BLaER1 (cell line): ENCODE measurements around the gene DOCK8.

Experiments
- H3K27ac ChIP-seq: shearing (Covaris generic); formaldehyde crosslinking; 2 replicates; pipeline ENCODE4 v1.8.1; 2022
- H3K27me3 ChIP-seq: shearing (Covaris generic); formaldehyde crosslinking; 2 replicates; pipeline ENCODE4 v1.8.1; 2022
- H3K36me3 ChIP-seq: shearing (Covaris generic); formaldehyde crosslinking; 2 replicates; pipeline ENCODE4 v1.8.1; 2022
- H3K4me1 ChIP-seq: shearing (Covaris generic); formaldehyde crosslinking; 2 replicates; pipeline ENCODE4 v1.8.1; 2022
- H3K4me2 ChIP-seq: shearing (Covaris generic); formaldehyde crosslinking; 2 replicates; pipeline ENCODE4 v1.8.1; 2022
- H3K4me3 ChIP-seq: shearing (Covaris generic); formaldehyde crosslinking; 2 replicates; pipeline ENCODE4 v1.8.1; 2022
- H3K9ac ChIP-seq: shearing (Covaris generic); formaldehyde crosslinking; 2 replicates; pipeline ENCODE4 v1.8.1; 2022
- H3K9me3 ChIP-seq: shearing (Covaris generic); formaldehyde crosslinking; 2 replicates; pipeline ENCODE4 v1.8.1; 2022
- H4K20me1 ChIP-seq: shearing (Covaris generic); formaldehyde crosslinking; 2 replicates; pipeline ENCODE4 v1.8.1; 2022
- Cebpa-rat ChIP-seq: shearing (Covaris generic); IDR thresholded peaks from 2 replicates; pipeline ENCODE4 v1.8.1; 2022

DOCK8 gene

GRCh38 chr9:335373-335772 lies 120.7 kb downstream of the DOCK8 start:
- peak overlapping the region; percentile 72 for H3K4me2 ChIP-seq
- no peaks in the 10 kb centered on the region for H3K9me3 ChIP-seq
- no peak overlapping the region; the same call in 1 of the 2 replicates for H3K4me3 ChIP-seq
- H3K4me1 ChIP-seq = peaks cover 37% of the 10 kb centered on the region
- TF ChIP-seq Cebpa-rat = no peak
- H3K27me3 ChIP-seq = no peaks in the 10 kb centered on the region
- peak overlapping the region; percentile 62; the same call in 1 of the 2 replicates for H3K27ac ChIP-seq
- peaks cover 26% of the 10 kb centered on the region for H3K36me3 ChIP-seq
- H3K9ac ChIP-seq = no peak overlapping the region
- H4K20me1 ChIP-seq = no peaks in the 10 kb centered on the region

- no peaks in the 10 kb centered on the region for H3K27me3 ChIP-seq
- H3K36me3 ChIP-seq = peaks cover 27% of the 10 kb centered on the region
- peak overlapping the region; percentile 62 for H3K27ac ChIP-seq
- peaks cover 35% of the 10 kb centered on the region for H3K4me1 ChIP-seq
- no peak for TF ChIP-seq Cebpa-rat
- no peak overlapping the region for H3K9ac ChIP-seq
- no peak overlapping the region for H3K4me3 ChIP-seq
- peak overlapping the region; percentile 72 for H3K4me2 ChIP-seq
- no peaks in the 10 kb centered on the region for H3K9me3 ChIP-seq
- no peaks in the 10 kb centered on the region for H4K20me1 ChIP-seq
These were observed 121.4 kb downstream of the DOCK8 start for GRCh38 chr9:336039-336438.

- Histone ChIP-seq H3K9me3 (no peaks in the 10 kb centered on the region), H3K4me2 (no peak overlapping the region), H3K9ac (no peak overlapping the region), H4K20me1 (no peaks in the 10 kb centered on the region), H3K4me3 (no peak overlapping the region), H3K4me1 (peaks cover 32% of the 10 kb centered on the region), H3K27ac (no peak overlapping the region), H3K27me3 (no peaks in the 10 kb centered on the region), H3K36me3 (peaks cover 28% of the 10 kb centered on the region)
- TF ChIP-seq Cebpa-rat = no peak
These were observed 123.9 kb downstream of the DOCK8 start for GRCh38 chr9:338602-339001.

- Histone ChIP-seq H3K9me3 (no peaks in the 10 kb centered on the region), H3K4me1 (peaks cover 2% of the 10 kb centered on the region), H3K4me3 (no peak overlapping the region), H4K20me1 (no peaks in the 10 kb centered on the region), H3K27me3 (no peaks in the 10 kb centered on the region), H3K9ac (no peak overlapping the region), H3K4me2 (no peak overlapping the region), H3K27ac (no peak overlapping the region), H3K36me3 (peaks cover 25% of the 10 kb centered on the region)
- no peak for TF ChIP-seq Cebpa-rat
These were observed 127.2 kb downstream of the DOCK8 start for GRCh38 chr9:341634-342421.

GRCh38 chr9:343773-344172 lies 129.1 kb downstream of the DOCK8 start:
- no peak for TF ChIP-seq Cebpa-rat
- no peaks in the 10 kb centered on the region for H4K20me1 ChIP-seq
- no peak overlapping the region for H3K9ac ChIP-seq
- no peak overlapping the region for H3K4me2 ChIP-seq
- no peak overlapping the region for H3K4me3 ChIP-seq
- no peaks in the 10 kb centered on the region for H3K27me3 ChIP-seq
- H3K4me1 ChIP-seq = peaks cover 10% of the 10 kb centered on the region
- no peaks in the 10 kb centered on the region for H3K9me3 ChIP-seq
- H3K27ac ChIP-seq = no peak overlapping the region
- H3K36me3 ChIP-seq = peaks cover 16% of the 10 kb centered on the region

GRCh38 chr9:346111-346571 lies 131.5 kb downstream of the DOCK8 start:
- no peaks in the 10 kb centered on the region for H4K20me1 ChIP-seq
- no peaks in the 10 kb centered on the region for H3K27me3 ChIP-seq
- no peak overlapping the region for H3K4me3 ChIP-seq
- TF ChIP-seq Cebpa-rat = no peak
- no peak overlapping the region for H3K27ac ChIP-seq
- H3K9ac ChIP-seq = no peak overlapping the region
- H3K36me3 ChIP-seq = peaks cover 9% of the 10 kb centered on the region
- peaks cover 34% of the 10 kb centered on the region for H3K4me1 ChIP-seq
- no peak overlapping the region for H3K4me2 ChIP-seq
- no peaks in the 10 kb centered on the region for H3K9me3 ChIP-seq

- peaks cover 47% of the 10 kb centered on the region for H3K4me1 ChIP-seq
- peak overlapping the region; percentile 74 for H3K4me2 ChIP-seq
- H3K27ac ChIP-seq = no peak overlapping the region
- H4K20me1 ChIP-seq = no peaks in the 10 kb centered on the region
- no peaks in the 10 kb centered on the region for H3K9me3 ChIP-seq
- no peaks in the 10 kb centered on the region for H3K27me3 ChIP-seq
- no peak overlapping the region for H3K9ac ChIP-seq
- TF ChIP-seq Cebpa-rat = no peak
- peaks cover 2% of the 10 kb centered on the region for H3K36me3 ChIP-seq
- H3K4me3 ChIP-seq = no peak overlapping the region
These were observed 133.1 kb downstream of the DOCK8 start for GRCh38 chr9:347667-348292.

- Histone ChIP-seq H3K27ac (peak overlapping the region; percentile 79), H3K27me3 (no peaks in the 10 kb centered on the region), H3K9ac (no peak overlapping the region), H3K4me2 (peak overlapping the region; percentile 74), H3K4me1 (peaks cover 74% of the 10 kb centered on the region), H3K36me3 (no peaks in the 10 kb centered on the region; the same call in 1 of the 2 replicates), H4K20me1 (no peaks in the 10 kb centered on the region), H3K9me3 (no peaks in the 10 kb centered on the region), H3K4me3 (no peak overlapping the region)
- TF ChIP-seq Cebpa-rat = no peak
These were observed 135.7 kb downstream of the DOCK8 start for GRCh38 chr9:350384-350783.

GRCh38 chr9:351916-352315 lies 137.3 kb downstream of the DOCK8 start:
- TF ChIP-seq Cebpa-rat = no peak
- Histone ChIP-seq H3K27me3 (no peaks in the 10 kb centered on the region), H3K27ac (no peak overlapping the region), H3K9ac (no peak overlapping the region), H3K4me2 (peak overlapping the region; percentile 74), H3K4me1 (peaks cover 79% of the 10 kb centered on the region), H3K9me3 (no peaks in the 10 kb centered on the region), H3K36me3 (no peaks in the 10 kb centered on the region), H4K20me1 (no peaks in the 10 kb centered on the region), H3K4me3 (no peak overlapping the region)

- H3K27ac ChIP-seq = no peak overlapping the region
- TF ChIP-seq Cebpa-rat = no peak
- peaks cover 76% of the 10 kb centered on the region for H3K4me1 ChIP-seq
- H4K20me1 ChIP-seq = no peaks in the 10 kb centered on the region
- no peak overlapping the region for H3K4me3 ChIP-seq
- H3K27me3 ChIP-seq = no peaks in the 10 kb centered on the region
- no peaks in the 10 kb centered on the region for H3K36me3 ChIP-seq
- H3K9me3 ChIP-seq = no peaks in the 10 kb centered on the region
- H3K9ac ChIP-seq = no peak overlapping the region
- H3K4me2 ChIP-seq = 0 out of 2 replicates have a peak overlapping the region, but pooled peaks have one; percentile 0
These were observed 138.4 kb downstream of the DOCK8 start for GRCh38 chr9:353077-353476.
